ENCODE data around the gene MEDAG. TPM values are rescaled to one million over a fixed set of nuclear protein-coding genes. Genes with fewer than 3 reads are reported as not detected.
A peak's percentile ranks its signal among the peaks of the same experiment; 100 is the strongest.

MEDAG gene
- total RNA-seq, 4 donors from 2014 or later = 4.9 to 21.5 (median 8.7) TPM

- H3K27ac ChIP-seq = no peak overlapping the region
- TF ChIP-seq POLR2A (IDR thresholded peaks at IDR 0.05) (no peak), CTCF (IDR thresholded peaks at IDR 0.05) (no peak)
- DNase-seq = no peak
These were observed 44.1 kb upstream of the MEDAG start for GRCh38 chr13:30861836-30862467.

GRCh38 chr13:30862707-30863106 lies 43.4 kb upstream of the MEDAG start:
- Histone ChIP-seq H3K9me3 (no peaks in the 10 kb centered on the region), H3K4me3 (no peak overlapping the region), H3K4me1 (peaks cover 0 to 11% (median 0%) of the 10 kb centered on the region in 4 donors), H3K27ac (peak overlapping the region in 2 of 4 donors; percentile 13 to 23), H3K27me3 (no peaks in the 10 kb centered on the region), H3K36me3 (no peaks in the 10 kb centered on the region)
- DNase-seq = no peak
- TF ChIP-seq POLR2A (IDR thresholded peaks at IDR 0.05) = no peak
- TF ChIP-seq CTCF (IDR thresholded peaks at IDR 0.05) = no peak

More at GRCh38 chr13:30861836-30862467, 44.1 kb upstream of the MEDAG start:
- Histone ChIP-seq H3K36me3 (no peaks in the 10 kb centered on the region), H3K9me3 (no peaks in the 10 kb centered on the region), H3K4me1 (peaks cover 0 to 11% (median 0%) of the 10 kb centered on the region in 4 donors), H3K4me3 (no peak overlapping the region), H3K27me3 (no peaks in the 10 kb centered on the region)

- H3K4me3 ChIP-seq = no peak overlapping the region
- H3K27ac ChIP-seq = peak overlapping the region in 2 of 4 donors; percentile 13 to 23
- DNase-seq = no peak
- no peaks in the 10 kb centered on the region for H3K9me3 ChIP-seq
- H3K36me3 ChIP-seq = no peaks in the 10 kb centered on the region
- TF ChIP-seq CTCF (IDR thresholded peaks at IDR 0.05) (no peak), POLR2A (IDR thresholded peaks at IDR 0.05) (no peak)
- peaks cover 0 to 11% (median 0%) of the 10 kb centered on the region in 4 donors for H3K4me1 ChIP-seq
- H3K27me3 ChIP-seq = no peaks in the 10 kb centered on the region
These were observed 42.8 kb upstream of the MEDAG start for GRCh38 chr13:30863231-30863630.

GRCh38 chr13:30863796-30864195 lies 42.3 kb upstream of the MEDAG start:
- DNase-seq = no peak
- Histone ChIP-seq H3K4me3 (no peak overlapping the region), H3K27ac (peak overlapping the region in 2 of 4 donors; percentile 55 to 82), H3K4me1 (peaks cover 0 to 11% (median 0%) of the 10 kb centered on the region in 4 donors), H3K27me3 (no peaks in the 10 kb centered on the region), H3K9me3 (no peaks in the 10 kb centered on the region), H3K36me3 (no peaks in the 10 kb centered on the region)
- TF ChIP-seq CTCF (IDR thresholded peaks at IDR 0.05) (no peak), POLR2A (IDR thresholded peaks at IDR 0.05) (no peak)

GRCh38 chr13:30864433-30865122 lies 41.5 kb upstream of the MEDAG start:
- no peaks in the 10 kb centered on the region for H3K36me3 ChIP-seq
- DNase-seq = no peak
- TF ChIP-seq CTCF (IDR thresholded peaks at IDR 0.05) (no peak), POLR2A (IDR thresholded peaks at IDR 0.05) (no peak)
- no peaks in the 10 kb centered on the region for H3K9me3 ChIP-seq
- peak overlapping the region in 2 of 4 donors; percentile 55 to 82 for H3K27ac ChIP-seq
- H3K4me1 ChIP-seq = peaks cover 0 to 13% (median 0%) of the 10 kb centered on the region in 4 donors
- H3K4me3 ChIP-seq = no peak overlapping the region
- H3K27me3 ChIP-seq = no peaks in the 10 kb centered on the region

All from Peyer's patch (tissue), 4 donors.